Measurements from ENCODE around the gene GATA2.

GATA2 gene

GRCh38 chr3:128473180-128473519, 19.9 kb downstream of the GATA2 start:
- no peak for DNase-seq (ENCODE audit: low read depth)

GRCh38 chr3:128472449-128473179, 20.4 kb downstream of the GATA2 start:
- no peak for DNase-seq (ENCODE audit: low read depth)

DNA sequence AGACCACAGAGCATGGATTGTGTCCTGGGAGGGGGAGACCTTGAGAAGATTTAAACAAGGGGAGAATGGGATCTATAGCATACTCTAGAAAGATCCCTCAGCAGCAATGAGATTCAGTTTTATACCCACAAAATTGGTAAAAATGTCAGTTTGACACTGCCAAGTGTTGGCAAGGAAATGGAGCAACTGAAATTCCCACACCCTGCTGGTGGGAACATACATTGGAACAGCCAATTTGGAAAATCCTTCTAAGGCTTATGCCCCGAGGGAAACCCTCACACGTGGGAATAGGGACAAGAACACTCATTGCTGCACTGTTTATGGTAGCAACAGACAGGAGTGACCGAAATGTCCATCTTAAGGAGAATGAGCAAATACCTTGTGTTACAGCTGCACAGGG, 21.3 kb downstream of the GATA2 start:
- no peak for DNase-seq (ENCODE audit: low read depth)

DNA sequence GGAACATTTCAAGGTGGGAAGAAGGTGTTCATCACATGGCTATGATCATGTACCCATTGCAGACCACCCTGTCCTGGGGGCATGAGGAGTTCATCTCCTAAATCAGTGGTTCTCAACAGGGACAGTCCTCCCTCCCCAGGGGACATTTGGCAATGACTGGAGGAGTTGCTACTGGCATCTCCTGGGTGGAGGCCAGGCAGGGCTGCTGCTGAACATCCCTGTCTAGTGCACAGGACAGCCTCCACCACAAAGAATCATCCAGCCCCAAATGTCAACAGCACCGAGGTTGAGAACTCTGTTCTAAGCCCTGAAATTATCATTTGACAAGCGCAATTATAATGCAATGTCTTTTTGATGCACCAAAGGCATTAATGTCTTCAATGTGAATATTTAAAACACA, 21.9 kb downstream of the GATA2 start:
- DNase-seq (ENCODE audit: low read depth) = no peak

DNA sequence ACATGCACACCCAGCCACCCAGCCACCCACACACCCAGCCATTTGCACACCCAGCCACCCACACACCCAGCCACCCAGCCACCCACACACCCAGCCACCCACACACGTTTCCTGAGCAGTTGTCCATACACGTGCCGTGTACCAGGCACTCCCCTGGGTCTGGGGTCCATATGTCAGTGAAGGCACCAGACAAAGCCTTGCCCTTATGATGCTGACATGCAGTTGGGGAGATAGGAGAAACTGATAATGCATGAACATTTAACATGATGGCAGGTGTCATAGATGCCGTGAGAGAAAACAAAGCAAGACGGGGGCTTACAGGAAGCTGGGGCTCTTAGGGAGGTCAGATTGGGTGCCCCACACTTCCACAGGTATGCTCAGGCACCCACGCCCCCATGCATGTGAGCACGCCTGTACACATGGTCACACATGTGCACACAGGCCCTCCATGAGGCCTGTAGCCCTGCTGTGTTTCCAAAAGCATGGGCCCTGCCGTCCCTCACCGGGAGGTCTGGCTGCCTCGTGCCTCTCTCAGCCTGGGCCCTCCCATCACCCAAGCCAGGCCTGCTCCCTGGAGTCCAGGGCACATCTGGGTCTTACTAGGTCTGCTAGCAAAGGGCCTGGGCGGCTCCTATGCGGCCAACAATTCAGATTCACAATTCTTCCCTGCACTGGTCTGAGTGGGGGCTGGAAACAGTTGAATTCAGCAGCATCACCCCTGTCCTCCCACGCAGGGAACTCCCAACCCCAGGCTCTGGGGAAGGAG, 22.7 kb downstream of the GATA2 start:
- no peak for DNase-seq (ENCODE audit: low read depth)

DNA sequence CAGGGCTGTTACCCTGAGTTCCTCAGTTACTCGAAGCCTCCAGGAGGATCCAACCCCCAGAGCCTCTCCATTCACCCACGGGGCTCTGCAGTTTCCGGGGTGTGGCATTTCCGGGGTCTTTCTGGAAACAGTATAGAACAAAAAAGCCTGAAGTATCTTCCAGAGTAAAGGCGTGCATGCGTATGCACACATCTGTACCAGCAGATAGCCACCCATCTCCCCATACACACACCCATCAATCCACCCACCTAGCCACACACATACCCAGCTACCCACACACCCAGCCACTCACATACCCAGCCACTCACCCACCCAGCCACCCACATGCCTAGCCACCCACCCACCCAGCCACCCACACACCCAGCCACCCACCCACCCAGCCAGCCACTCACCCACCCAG, 23.4 kb downstream of the GATA2 start:
- no peak for DNase-seq (ENCODE audit: low read depth)

DNA sequence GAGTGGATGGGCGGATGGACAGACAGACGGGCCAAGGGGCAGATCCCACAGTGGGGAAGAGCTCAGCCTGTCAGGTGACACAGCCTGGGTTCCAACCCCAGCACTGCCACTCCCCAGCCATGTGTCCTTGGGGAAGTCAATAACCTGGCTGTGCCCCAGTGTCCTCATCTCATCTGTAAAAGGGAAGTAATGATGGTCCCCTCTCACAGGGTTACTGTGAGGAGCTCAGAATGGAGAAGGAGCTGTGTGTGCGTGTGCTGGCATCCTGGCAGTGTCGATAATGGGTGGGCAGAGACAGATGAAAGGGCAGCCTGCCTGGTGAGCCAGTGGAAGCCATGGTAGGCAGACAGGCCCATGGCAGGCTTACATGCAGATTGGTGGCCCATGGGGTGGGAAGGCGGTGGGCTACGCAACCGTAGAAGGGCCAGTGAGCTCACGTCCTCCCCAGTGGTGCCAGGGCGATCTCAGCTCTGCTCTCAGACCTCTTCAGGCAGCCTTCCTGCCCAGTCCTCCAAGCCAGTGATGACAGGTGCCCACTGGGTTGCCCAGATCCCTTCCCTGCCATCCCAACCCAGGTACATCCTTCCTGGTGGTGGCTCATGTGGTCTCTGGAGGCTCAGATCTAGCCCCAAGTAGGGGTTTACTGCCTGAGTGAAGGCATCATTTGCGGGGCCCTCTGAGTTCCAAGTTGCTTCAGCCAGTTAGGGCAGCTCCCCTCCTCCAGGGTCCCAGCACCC, 24.0 kb downstream of the GATA2 start:
- no peak for DNase-seq (ENCODE audit: low read depth)

DNA sequence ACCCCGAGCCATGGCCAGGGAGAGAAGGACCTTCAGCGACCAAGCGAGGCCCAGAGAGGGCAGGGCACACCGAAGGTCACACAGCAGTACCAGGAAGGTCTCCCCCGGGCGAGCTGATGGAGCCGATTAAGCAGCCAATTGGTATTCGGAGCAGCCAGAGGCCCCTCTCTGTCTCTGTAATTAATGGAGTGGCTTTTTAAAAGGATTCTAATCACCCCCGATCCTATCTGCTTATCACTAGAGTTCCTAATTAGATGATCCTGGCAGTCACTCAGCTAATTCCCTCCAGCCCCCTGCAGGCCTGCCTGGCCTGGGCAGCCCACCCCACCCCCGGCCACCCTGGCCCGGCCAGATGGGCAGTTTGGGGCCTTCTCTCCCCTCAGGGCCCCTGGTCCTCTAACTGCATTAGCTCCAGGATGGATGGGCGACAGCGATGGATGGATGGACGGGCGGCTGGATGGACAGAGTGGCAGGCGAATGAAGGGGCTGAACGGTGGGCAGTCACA, 24.7 kb downstream of the GATA2 start:
- no peak for DNase-seq (ENCODE audit: low read depth)

DNA sequence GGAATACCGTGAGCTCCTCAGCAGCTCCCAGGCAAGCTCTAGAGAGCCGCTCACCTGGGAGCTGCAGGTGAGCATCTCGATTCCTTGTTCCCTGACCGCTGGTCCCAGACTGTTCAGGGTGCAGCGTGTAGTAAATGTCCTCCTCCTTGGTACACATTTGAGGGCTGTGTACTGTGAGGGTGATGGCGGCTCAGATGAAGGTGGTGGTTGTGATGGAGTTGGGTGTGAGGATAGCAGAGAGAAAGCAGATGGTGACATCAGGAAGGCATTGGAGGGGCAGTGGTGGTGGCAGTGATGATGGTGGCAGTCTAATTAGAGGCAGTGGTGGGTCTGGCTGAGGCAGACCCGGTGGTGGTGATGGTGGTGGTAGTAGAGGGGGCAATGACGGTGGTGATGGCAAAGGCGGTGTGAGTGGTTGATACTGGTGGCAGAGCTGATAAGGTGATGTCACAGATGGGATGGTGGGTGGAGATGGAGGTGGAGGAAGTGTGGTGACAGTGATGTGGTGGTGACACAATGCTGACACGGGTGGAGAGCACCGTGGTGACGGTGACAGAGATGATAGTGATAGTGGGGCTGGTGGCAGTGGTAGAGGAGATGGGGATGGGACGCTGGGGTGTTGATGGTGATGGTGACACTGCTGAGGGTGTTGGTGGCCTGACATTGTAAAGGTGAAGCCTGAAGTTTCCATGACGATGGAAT, 26.0 kb downstream of the GATA2 start, which contains the start of gene DNAJB8:
DNAJB8 (minus strand) TSS at position 51 of the 702 bp plus-strand sequence. CDS start 3,645 bp downstream, outside the sequence.
- DNase-seq (ENCODE audit: low read depth) = no peak

DNA sequence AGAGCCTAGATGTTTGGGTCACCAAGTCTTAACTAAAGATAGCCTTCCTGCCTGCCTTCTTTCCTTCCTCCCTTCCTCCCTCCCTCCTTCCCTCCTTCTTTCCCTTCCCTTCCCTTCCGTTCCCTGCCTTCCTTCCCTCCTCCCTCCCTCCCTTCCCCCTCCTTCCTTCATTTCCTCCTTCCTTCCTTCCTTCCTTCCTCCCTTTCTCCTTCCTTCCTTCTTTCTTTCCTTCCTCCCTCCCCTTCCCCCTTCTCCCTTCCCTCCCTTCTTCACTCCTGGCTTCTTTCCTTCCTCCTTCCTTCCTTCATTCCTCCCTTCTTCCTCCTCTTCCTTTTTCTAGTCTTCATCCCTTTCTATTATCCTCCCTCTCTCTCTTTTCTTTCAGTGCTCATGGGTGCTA, 28.3 kb downstream of the GATA2 start:
- no peak for DNase-seq (ENCODE audit: low read depth)

DNA sequence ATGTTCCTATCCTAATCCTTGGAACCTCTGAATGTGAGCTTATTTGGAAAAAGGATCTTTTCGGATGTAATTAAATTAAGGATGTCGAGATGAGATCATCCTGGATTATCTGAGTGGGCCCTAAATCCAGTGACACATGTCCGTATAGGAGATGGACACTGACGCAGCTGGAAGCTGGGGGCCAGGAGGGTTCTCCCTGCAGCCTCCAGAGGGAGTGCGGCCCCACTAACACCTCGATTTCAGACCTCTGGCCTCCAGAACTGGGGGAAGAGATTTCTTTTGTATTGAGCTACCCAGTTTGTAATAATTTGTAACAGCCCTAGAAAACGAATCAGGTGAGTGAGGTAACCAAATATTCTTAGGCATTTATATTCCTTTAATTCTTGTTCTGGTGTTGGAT, 28.8 kb downstream of the GATA2 start:
- DNase-seq (ENCODE audit: low read depth) = no peak

DNA sequence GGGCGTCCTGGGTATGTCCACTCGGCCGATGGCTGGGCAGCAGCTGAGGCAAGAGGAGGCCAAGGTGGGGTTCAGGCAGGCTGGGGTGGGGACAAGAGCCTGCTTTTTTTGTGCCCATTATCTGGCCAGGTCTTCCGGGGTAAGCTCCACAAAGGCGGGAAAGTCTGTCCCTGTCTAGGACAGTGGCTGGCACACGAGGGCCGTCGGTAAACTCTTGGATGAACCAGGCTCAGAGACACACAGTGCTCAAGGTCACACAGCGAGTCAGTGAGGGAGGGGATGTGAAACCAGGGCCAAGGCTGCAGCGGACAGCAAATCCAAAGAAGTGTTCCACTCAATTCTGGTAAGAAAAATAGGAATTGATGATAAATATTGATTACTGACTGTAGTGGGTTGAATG, 29.2 kb downstream of the GATA2 start:
- no peak for DNase-seq (ENCODE audit: low read depth)

GRCh38 chr3:128463354-128463753, 29.6 kb downstream of the GATA2 start:
- no peak for DNase-seq (ENCODE audit: low read depth)

DNA sequence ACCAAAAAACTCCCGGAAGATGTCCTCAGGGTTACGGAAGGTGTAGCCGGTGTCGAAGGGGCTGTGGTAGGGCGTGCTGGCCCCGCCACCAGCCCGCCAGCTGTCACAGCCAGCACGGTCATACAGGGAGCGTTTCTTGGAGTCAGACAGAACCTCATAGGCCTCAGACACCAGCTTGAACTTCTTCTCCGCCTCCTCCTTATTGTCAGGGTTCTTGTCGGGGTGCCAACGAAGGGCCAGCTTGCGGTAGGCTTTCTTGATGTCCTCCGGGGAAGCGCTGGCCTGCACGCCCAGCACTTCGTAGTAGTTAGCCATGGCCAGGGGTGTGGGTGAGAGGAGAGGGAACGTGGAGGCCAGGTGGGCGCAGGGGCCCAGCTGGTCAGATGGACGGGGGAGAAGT, 30.1 kb downstream of the GATA2 start:
- DNase-seq (ENCODE audit: low read depth) = no peak

DNA sequence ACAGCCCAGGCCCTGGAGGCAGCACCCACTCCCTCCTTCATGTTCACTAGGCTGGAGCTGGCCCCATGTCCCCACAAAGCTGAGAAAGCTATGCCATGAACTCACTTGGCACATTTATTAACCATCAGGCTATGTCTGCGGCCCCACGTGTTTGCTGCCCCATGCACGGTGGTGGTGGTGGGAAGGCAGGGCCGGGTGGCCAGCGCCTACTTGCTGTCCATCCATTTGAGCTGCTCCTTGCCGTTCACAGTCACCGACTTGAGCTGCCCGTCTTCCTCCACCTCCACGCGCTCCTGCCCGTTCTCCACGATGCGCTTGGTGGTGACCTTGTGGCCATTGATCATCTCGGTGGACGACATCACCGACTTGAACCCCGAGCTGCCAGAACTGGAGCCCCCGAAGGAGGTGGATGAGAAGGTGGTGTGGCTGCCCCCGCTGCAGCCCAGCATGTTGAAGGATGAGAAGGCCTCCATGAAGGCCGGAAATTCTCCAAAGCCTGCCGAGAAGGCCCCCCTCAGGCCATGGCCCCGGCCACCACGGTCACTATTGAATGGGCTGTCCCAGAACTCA, 30.6 kb downstream of the GATA2 start:
- no peak for DNase-seq (ENCODE audit: low read depth)

DNA sequence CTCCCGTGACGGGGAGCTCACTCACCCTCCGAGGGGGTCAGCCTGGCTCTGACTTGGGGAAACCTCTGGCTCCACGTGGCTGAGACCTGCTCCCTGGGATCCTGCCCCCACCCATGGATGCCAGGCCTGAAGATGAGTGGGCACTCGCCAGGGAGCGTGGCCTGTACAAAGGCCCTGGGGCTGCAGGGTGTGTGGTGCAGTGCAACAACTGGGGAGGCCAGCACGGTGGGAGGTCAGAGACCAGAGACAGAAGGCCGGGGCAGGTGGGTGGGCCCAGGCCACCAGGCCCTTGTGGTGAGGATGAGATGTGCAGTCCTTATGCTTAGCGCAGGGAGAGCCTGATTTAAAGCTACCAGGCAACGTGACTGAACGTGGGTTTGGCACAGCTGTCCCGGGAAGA, 31.3 kb downstream of the GATA2 start:
- DNase-seq (ENCODE audit: low read depth) = no peak

GRCh38 chr3:128459461-128459820, 33.6 kb downstream of the GATA2 start:
- DNase-seq (ENCODE audit: low read depth) = no peak

GRCh38 chr3:128458746-128459460, 34.1 kb downstream of the GATA2 start:
- DNase-seq (ENCODE audit: low read depth) = no peak

DNA sequence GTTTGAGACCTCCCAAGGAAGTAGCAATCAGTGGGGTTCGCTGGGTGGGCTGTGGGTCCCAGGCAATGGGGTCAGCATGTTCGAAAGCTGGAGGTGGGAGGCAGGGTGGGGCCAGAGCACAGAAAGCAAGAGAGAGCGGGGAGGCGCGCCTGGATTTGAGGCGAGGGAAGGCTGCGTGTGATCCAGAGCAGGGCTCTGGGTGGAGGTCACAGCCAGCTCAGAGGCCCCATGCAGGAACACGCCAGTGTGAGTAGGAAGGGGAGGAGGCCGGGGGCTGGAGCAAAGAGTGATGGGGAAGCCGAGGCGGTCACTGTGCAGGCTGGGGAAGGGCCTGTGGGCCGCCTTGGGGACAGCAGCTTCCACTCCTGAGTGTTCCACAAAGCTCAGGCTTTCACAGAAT, 35.1 kb downstream of the GATA2 start:
- DNase-seq (ENCODE audit: low read depth) = no peak

DNA sequence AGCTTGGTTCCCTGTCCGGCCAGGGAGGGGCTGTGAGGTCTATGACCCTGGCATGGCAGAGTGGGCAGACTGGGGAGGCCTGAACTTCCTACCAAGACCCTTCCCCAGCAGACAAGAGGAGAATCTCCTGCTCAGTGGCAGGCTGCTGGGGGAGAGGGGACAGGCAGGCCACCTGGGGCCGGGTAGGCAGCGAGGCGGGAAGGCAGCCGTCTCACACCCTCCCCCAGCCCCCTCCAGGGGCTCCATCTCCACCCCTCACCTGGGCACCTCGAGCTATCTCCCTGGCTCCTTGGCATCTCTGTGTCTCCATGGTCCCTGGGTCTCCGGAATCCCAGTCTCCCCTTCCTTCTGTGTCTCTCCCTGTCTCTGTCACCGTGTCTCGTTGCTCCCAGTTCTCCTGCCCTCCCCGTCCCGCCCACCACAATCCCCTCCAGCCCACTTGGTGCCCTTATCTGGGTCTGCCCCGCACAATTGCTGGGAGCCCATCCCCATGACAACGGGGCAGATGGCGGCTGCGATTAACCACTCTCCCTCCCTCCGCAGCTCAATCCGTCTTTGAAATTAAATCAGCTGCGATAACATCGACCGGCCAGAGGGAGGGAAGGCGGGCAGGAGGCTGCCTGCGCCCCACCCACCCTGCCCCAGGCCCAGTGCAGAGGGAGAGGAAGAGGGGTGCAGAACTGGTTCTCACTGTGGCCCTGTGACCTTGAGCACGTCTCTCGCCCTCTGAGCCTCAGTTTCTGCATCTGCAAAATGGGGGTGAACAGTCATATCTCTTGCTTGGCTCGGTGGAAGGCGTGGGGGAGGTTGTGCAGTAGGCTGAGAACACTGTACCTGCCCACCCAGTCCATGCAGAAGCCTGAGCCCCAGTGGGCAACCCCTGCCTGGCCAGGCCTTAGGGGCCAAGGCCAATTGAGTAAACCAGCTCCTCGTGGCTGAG, 36.0 kb downstream of the GATA2 start:
- DNase-seq (ENCODE audit: low read depth) = no peak
